Immature natural killer cell (primary cell): ENCODE results near the gene FPR2. TPM values are rescaled to one million over a fixed set of nuclear protein-coding genes. Genes with fewer than 3 reads are reported as not detected.

Experiments used
- DNase-seq, 3 donors: peaks; one replicate each; pipeline ENCODE4 v3.0.0; 2022; ENCODE audit warnings: mixed read lengths in 1 of 3
- H3K27ac Mint-ChIP-seq, 6 donors: one replicate each; pipeline ENCODE4 v1.8.0; 2020; ENCODE audit warnings: mixed read lengths in 6 of 6, mild to moderate bottlenecking in 5 of 6, inconsistent platforms in 4 of 6, moderate library complexity in 3 of 6
- H3K27me3 Mint-ChIP-seq, 3 donors: one replicate each; pipeline ENCODE4 v1.8.0; 2020 to 2021; ENCODE audit warnings: low read depth in 3 of 3, mild to moderate bottlenecking in 3 of 3, mixed read lengths in 3 of 3, moderate library complexity in 3 of 3, inconsistent platforms in 1 of 3
- H3K36me3 Mint-ChIP-seq, 3 donors: one replicate each; pipeline ENCODE4 v1.8.0; 2020; ENCODE audit warnings: mixed read lengths in 3 of 3, inconsistent platforms in 2 of 3, mild to moderate bottlenecking in 2 of 3
- H3K4me1 Mint-ChIP-seq, 2 donors: one replicate each; pipeline ENCODE4 v1.8.0; 2020; ENCODE audit warnings: inconsistent platforms in 2 of 2, mild to moderate bottlenecking in 2 of 2, mixed read lengths in 2 of 2, moderate library complexity in 1 of 2
- H3K4me3 Mint-ChIP-seq, 5 donors: one replicate each; pipeline ENCODE4 v1.8.0; 2020; ENCODE audit warnings: mild to moderate bottlenecking in 5 of 5, mixed read lengths in 5 of 5, inconsistent platforms in 3 of 5, moderate library complexity in 3 of 5
- H3K9me3 Mint-ChIP-seq, 6 donors: one replicate each; pipeline ENCODE4 v1.8.0; 2020; ENCODE audit warnings: mild to moderate bottlenecking in 6 of 6, mixed read lengths in 6 of 6, inconsistent platforms in 4 of 6, moderate library complexity in 3 of 6
- polyA plus RNA-seq, 3 donors: library from polyadenylated mRNA; unstranded; fragments of 300-500 nt; fragmentation: Illumina TruSeq; gene quantifications; one replicate each; pipeline ENCODE4 v1.2.3, GENCODE V29; 2021

FPR2 gene, protein sequence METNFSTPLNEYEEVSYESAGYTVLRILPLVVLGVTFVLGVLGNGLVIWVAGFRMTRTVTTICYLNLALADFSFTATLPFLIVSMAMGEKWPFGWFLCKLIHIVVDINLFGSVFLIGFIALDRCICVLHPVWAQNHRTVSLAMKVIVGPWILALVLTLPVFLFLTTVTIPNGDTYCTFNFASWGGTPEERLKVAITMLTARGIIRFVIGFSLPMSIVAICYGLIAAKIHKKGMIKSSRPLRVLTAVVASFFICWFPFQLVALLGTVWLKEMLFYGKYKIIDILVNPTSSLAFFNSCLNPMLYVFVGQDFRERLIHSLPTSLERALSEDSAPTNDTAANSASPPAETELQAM
- polyA plus RNA-seq: not detected

DNA sequence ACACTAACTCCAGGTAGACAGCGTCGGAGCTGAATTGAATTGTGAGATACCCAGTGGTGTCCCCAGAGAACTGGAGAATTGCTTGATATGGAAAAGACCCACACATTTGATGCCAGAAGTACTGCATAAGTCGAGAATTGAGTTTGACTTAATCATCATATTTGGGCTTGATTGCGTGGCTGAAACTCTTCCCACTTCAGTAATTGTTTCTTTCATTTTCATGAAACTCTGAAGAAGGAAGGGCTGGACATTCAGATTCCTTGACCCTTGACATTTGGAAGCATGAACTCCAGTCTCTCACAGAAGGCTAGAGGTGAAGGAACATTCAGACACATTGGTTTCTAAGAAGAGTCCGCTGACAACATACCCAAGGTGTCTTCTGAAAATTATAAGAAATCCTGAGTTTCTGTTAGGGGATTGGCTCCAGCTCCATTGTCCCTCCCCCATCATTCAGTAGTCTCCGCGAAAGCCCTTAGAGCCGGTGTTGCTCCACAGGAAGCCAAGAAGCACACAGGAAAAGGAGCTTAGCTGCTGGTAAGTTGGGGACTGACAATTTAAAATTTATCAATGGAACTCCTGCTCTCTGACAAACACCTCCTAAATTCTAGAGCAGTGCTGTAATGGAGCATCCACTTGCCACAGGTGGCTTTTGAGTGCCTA lies at the start of gene FPR2:
TSS of gene FPR2 (plus strand) at position 484 of the 660 bp plus-strand sequence. CDS start 7,479 bp downstream, outside the sequence.
- Mint-ChIP-seq H3K27me3 (peaks cover 3 to 11% (median 6%) of the 10 kb centered on the region in 3 donors), H3K4me1 (no peaks in the 10 kb centered on the region)

DNA sequence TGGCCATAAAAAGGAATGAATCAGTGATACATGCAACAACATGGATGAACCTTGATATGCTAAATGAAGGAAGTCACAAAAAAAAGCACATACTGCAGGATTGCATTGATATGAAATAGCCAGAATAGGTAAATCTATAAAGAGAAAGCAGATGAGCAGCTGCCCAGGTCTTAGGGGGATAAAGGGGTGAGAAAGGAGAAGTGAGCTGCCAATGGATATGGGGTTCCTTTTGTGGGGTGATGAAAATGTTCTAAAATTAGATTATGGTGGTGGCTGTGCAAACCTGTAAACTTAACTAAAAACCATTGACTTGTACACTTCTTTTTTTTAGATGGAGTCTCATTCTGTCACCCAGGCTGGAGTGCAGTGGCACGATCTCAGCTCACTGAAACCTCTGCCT lies 49.3 kb upstream of the FPR2 start:
- no peak for DNase-seq
- H3K4me3 Mint-ChIP-seq: no peak overlapping the region
- peaks cover under 1 to 1% of the 10 kb centered on the region in 2 donors for H3K4me1 Mint-ChIP-seq
- H3K36me3 Mint-ChIP-seq: peaks cover 0 to 13% (median 0%) of the 10 kb centered on the region in 3 donors
- no peak overlapping the region for H3K27ac Mint-ChIP-seq
- H3K27me3 Mint-ChIP-seq: peaks cover 4 to 11% (median 4%) of the 10 kb centered on the region in 3 donors
- H3K9me3 Mint-ChIP-seq: peaks cover 0 to 2% (median 0%) of the 10 kb centered on the region in 6 donors

More for the DNA sequence above, at the start of gene FPR2:
- no peaks in the 10 kb centered on the region for H3K36me3 Mint-ChIP-seq
- no peak within 1 kb of the TSS for H3K27ac Mint-ChIP-seq
- peaks cover 0 to 8% (median 4%) of the 10 kb centered on the region in 6 donors for H3K9me3 Mint-ChIP-seq
- DNase-seq: no peak
- H3K4me3 Mint-ChIP-seq: no peak within 1 kb of the TSS

DNA sequence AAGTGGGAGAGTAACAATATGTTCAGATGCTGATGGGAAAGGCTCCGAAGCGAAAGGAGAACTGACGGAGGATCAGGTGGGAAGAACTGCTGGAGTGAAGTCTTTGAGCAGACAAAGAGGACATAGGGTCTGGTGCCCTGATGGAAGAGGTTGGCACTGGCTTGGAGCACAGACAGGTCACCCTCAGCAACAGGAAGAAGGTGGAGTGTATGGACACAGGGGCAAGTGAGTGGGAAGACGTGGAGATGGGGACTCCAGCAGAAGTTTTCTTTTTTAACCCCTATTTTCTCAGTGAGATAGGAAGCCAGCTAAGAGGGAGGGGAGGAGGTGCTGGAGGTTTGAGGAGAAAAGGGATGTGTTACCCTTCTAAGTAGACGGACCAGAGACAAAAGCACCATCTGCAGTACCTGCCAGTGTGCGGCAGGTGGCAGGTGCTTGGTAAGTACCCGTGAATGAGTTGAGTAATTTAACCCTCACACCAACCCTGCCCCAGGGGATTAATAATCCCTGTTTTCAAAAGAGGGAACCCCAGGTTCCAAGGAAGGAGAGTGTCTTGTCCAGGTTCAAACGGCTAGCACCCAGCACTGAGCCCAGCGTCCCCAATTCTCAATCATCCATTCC lies 48.4 kb upstream of the FPR2 start:
- DNase-seq: no peak

DNA sequence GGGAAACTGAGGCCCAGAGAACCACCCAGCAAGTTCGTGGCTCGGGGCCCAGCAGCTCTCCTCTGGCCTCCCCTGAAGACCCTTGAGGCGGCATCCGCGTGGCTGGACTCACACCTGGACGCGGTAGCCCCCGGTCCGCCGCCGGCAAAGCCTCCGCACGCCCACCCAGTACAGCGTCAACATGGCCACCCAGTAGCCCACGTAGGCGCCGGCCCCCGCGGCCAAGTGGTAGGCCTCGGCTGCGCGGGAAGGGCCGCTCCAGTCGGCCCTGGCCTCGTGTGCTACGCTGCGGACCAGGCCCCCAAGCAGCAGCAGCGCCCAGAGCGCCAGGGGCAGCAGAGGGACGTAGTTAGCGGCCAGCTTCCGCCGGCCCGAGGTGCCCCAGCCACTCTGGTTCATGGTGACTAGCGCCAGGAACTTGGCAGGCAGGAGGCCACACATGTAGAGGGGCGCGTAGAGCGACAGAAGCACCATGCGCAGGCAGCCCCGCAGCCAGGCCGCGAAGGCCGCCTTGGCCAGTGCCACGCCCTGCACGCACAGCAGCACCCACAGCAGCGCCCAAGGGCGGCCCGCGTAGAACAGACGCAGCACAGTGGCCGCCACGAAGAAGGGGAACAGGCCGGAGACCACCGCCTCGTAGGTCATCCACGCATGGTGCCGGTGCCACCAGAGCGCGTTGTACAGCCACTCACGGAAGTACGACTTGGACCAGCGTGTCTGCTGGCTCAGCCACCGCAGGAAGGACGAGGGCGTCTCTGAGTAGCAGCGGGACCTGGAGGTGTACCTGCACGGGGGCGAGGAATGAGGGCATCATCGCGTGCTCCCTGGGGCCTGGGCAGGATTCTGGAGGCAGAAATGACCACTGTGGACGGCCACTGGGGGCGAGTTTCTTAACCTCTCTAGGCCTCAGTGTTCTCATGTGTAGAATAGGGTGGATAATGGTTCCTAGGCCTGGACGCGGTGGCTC lies 47.4 kb upstream of the FPR2 start:
- Mint-ChIP-seq H3K9me3 (peaks cover 0 to 2% (median 0%) of the 10 kb centered on the region in 6 donors), H3K27me3 (peaks cover 5 to 13% (median 11%) of the 10 kb centered on the region in 3 donors), H3K27ac (no peak overlapping the region), H3K36me3 (peaks cover 0 to 5% (median 0%) of the 10 kb centered on the region in 3 donors), H3K4me1 (no peaks in the 10 kb centered on the region), H3K4me3 (no peak overlapping the region)
- no peak for DNase-seq

More for the DNA sequence above, 48.4 kb upstream of the FPR2 start:
- Mint-ChIP-seq H3K27ac (no peak overlapping the region), H3K4me1 (peaks cover 0 to under 1% of the 10 kb centered on the region in 2 donors), H3K36me3 (peaks cover 0 to 10% (median 0%) of the 10 kb centered on the region in 3 donors), H3K4me3 (no peak overlapping the region), H3K9me3 (peaks cover 0 to 2% (median 0%) of the 10 kb centered on the region in 6 donors), H3K27me3 (peaks cover 4 to 11% (median 4%) of the 10 kb centered on the region in 3 donors)

DNA sequence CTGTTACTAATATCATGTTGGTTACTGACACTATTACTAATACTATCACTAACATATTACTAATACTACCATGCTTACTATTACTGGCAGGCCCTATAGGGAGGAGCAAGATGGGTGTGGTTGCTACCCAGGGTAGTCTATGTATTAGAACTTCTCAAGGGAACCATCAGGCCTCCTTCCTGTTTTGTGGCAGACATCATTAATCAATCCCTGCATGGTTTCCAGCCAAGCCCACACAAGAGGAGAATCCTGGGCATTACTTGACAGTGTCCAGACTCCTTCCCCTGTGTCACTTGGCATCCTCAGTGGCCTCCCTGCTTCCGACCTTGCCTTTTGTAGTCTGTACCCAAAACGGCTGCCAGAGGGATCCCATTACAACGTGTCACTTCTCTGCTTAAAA lies 46.1 kb upstream of the FPR2 start:
- Mint-ChIP-seq H3K36me3 (peaks cover 0 to 5% (median 0%) of the 10 kb centered on the region in 3 donors), H3K4me3 (no peak overlapping the region), H3K27ac (no peak overlapping the region), H3K4me1 (peaks cover 0 to 2% of the 10 kb centered on the region in 2 donors), H3K9me3 (peaks cover 0 to 2% (median 0%) of the 10 kb centered on the region in 6 donors), H3K27me3 (peaks cover 7 to 21% (median 12%) of the 10 kb centered on the region in 3 donors)
- no peak for DNase-seq

DNA sequence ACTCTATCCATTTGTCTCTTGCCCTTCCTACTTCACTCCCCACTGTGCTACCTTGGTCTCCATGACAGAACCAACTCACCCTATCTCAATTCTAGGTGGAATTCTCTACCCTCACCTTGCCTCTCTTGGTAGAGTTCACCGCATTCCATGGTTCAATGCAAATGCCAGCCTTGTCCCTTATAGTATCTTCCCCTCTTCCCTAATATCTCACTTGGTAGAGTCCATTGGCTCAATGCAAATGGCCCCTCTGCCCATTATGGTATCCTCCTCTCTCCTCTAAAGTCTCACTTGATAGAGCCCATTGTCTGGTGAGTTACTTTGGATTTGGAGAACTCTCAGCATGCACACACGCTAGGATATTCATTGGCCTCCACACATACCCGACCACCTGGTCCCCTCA lies 45.1 kb upstream of the FPR2 start:
- peaks cover 9 to 28% (median 12%) of the 10 kb centered on the region in 3 donors for H3K27me3 Mint-ChIP-seq
- peaks cover 0 to 5% (median 0%) of the 10 kb centered on the region in 3 donors for H3K36me3 Mint-ChIP-seq
- peaks cover 0 to 2% of the 10 kb centered on the region in 2 donors for H3K4me1 Mint-ChIP-seq
- no peak for DNase-seq
- H3K27ac Mint-ChIP-seq: no peak overlapping the region
- no peak overlapping the region for H3K4me3 Mint-ChIP-seq
- peaks cover 0 to 2% (median 0%) of the 10 kb centered on the region in 6 donors for H3K9me3 Mint-ChIP-seq

DNA sequence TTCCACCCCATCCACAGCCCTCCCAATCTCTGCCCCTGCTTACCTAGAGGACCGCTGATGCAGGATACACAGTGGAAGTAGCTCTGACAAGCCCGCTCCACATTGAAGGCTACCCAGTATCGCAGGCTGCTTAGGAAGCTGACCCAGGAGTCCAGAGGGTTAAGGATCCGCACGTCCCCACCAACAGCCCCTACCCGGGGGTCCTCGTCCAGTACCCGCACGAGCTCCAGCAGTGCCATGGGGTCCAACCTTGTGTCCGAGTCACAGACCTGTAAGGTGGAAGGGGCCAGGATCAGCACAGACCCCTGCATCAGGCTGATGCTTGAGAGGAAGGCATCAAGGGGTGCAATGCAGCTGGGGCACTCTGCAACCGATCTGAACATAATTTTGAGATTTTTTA lies 44.1 kb upstream of the FPR2 start:
- no peak overlapping the region for H3K4me3 Mint-ChIP-seq
- peaks cover 0 to 2% of the 10 kb centered on the region in 2 donors for H3K4me1 Mint-ChIP-seq
- peaks cover 0 to 5% (median 0%) of the 10 kb centered on the region in 3 donors for H3K36me3 Mint-ChIP-seq
- peaks cover 13 to 28% (median 13%) of the 10 kb centered on the region in 3 donors for H3K27me3 Mint-ChIP-seq
- no peak overlapping the region for H3K27ac Mint-ChIP-seq
- H3K9me3 Mint-ChIP-seq: peaks cover 0 to 2% (median 0%) of the 10 kb centered on the region in 6 donors
- no peak for DNase-seq

DNA sequence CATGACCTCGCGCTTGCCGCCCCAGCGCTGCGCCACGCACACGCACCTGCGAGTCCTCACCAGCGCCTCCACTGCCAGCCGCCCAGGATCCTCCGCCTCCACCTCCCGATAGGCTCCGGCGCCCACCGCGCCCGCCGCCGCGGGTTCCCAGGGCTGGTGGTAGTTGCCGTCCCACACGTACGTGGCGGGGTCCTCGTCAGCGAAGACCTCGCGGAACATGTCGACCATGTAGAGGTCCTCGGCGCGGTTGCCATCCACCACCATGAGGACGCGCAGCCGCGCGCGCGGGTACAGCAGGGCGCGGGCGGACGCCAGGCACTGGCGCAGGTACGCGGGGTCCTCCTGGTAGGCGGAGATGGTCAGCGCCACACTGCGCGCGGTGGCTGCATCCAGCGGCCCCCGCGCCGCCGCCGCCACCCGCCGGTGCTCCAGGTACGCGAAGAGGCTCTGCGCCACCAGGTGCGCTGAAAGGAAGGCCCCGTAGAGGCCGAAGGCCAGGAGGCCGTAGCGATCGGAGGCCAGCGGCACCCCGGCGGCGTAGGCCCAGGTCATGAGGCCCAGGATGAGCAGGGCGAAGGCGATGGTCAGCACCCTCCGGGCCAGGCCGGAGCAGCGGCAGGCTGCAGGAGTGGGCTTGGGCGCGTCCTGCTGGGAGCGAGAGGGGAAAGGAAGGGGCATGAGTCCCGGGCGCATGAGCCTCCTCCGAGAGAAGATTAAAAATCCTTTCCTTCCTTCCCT lies 41.6 kb upstream of the FPR2 start:
- Mint-ChIP-seq H3K9me3 (no peaks in the 10 kb centered on the region), H3K36me3 (no peaks in the 10 kb centered on the region), H3K4me1 (peaks cover 0 to 2% of the 10 kb centered on the region in 2 donors), H3K27ac (no peak overlapping the region), H3K27me3 (peaks cover 11 to 26% (median 13%) of the 10 kb centered on the region in 3 donors), H3K4me3 (no peak overlapping the region)
- DNase-seq: no peak

DNA sequence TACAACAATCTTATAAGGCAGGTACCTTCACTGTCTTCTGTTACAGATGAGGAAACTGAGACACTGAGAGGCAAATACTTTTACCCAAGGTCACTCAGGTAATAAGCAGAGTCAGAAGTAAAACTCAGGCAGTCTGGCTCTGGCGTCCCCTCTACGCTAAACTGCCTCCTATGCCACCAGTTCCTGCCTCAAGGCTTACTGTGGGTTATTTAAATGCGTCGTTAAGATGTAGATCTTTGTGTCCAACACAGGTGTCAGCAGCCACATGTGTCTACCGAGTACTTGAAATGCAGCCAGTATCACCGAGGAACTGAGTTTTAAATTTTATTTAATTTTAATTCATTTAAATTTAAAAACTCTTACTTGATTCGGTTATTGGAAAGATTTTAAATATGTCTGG lies 39.1 kb upstream of the FPR2 start:
- DNase-seq: no peak
- no peak overlapping the region for H3K27ac Mint-ChIP-seq
- no peak overlapping the region for H3K4me3 Mint-ChIP-seq
- H3K9me3 Mint-ChIP-seq: no peaks in the 10 kb centered on the region
- peaks cover 9 to 27% (median 17%) of the 10 kb centered on the region in 3 donors for H3K27me3 Mint-ChIP-seq
- peaks cover 0 to 3% (median 0%) of the 10 kb centered on the region in 3 donors for H3K36me3 Mint-ChIP-seq
- peaks cover 0 to 2% of the 10 kb centered on the region in 2 donors for H3K4me1 Mint-ChIP-seq

DNA sequence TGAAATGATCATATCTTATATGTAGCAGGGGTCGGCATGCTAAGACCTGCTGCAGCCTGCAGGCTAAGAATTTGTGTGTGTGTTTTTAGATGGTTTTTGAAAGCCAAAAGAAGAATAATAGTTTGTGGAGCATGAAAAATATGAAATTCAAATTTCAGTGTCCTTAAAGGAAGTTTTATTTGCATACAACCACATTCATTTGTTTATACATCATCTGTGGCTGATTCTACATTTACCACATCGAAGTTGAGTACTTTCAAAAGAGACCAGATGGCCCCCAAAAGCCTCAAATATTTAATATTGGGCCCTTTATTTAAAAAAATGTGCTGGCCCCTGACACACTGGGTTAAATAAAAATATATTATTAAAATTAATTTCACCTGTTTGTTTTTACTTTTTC lies 38.5 kb upstream of the FPR2 start:
- H3K9me3 Mint-ChIP-seq: no peaks in the 10 kb centered on the region
- H3K27me3 Mint-ChIP-seq: peaks cover 9 to 32% (median 17%) of the 10 kb centered on the region in 3 donors

DNA sequence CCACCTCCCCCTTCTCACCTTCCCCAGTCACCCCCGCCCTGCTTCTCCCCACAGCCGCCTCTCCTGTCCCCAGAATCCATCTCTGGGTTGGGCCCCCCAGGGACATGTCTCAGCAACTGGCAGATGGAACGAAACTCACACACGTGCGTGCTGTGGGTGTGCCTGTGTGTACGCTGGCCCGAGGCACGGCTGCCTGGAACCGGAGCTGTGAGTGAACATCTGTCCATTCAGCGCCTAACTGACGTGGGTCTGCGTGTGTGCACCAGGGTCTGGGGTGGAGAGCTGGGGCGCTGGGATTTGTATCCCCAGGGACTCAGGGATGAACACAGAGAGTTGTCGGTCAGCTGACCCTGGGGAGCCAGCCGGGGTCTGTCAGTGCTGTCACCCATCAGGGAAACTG lies 36.4 kb upstream of the FPR2 start:
- Mint-ChIP-seq H3K27ac (no peak overlapping the region), H3K4me3 (no peak overlapping the region), H3K36me3 (peaks cover 0 to 3% (median 0%) of the 10 kb centered on the region in 3 donors), H3K4me1 (no peaks in the 10 kb centered on the region), H3K27me3 (peaks cover 7 to 15% (median 14%) of the 10 kb centered on the region in 3 donors), H3K9me3 (peaks cover 0 to 5% (median 0%) of the 10 kb centered on the region in 6 donors)
- DNase-seq: no peak

More for the DNA sequence above, 38.5 kb upstream of the FPR2 start:
- Mint-ChIP-seq H3K4me3 (no peak overlapping the region), H3K27ac (no peak overlapping the region), H3K4me1 (peaks cover 0 to 2% of the 10 kb centered on the region in 2 donors), H3K36me3 (peaks cover 0 to 3% (median 0%) of the 10 kb centered on the region in 3 donors)
- DNase-seq: no peak

DNA sequence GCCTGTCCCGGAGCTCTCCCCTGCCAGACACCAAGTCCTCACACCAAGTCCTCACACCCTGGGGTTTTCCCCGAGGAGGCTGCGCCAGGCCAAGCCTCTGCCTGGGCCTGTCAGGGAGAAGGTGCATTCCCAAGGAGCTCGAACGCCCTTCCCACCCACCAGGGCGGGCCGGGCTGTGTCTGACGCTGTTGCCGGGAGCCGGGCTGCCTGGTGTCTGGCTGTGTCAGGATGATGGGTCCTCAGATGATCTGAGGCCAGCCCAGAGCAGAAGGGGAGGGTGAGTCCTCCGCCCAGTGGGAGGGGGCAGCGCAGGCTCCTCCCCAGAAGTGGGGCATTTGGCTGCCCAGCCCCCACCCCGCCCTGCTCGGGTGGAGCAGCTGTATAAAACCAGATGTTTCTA lies 34.9 kb upstream of the FPR2 start:
- DNase-seq: no peak
- Mint-ChIP-seq H3K27ac (no peak overlapping the region), H3K4me1 (no peaks in the 10 kb centered on the region), H3K36me3 (peaks cover 0 to 3% (median 3%) of the 10 kb centered on the region in 3 donors), H3K9me3 (peaks cover 0 to 8% (median 5%) of the 10 kb centered on the region in 6 donors), H3K27me3 (peaks cover 2 to 8% (median 8%) of the 10 kb centered on the region in 3 donors), H3K4me3 (no peak overlapping the region)
